ENCODE measurements around the gene EPHA4.

The EPHA4 gene

DNA sequence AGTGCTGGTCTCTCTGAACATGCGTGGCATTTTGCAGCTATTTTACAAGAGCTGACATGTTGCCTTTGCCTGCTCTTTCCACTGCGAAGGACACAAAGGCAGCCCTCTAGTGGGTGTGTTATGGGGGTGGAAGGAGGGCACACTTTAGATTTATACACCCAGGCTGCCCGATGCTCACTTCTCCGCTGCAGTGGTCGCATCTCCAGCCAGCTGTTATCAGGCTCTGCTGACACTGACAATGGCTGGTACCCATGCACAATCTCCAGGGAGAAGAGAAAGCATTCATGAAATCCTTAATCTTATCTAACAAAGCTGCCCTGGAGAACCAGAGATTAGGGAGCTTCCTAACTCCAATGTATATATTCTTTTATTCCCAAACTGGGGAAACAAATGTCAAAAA lies 113.5 kb downstream of the EPHA4 start:
- intact Hi-C loops (cut with DNase I), result no loop called here
- no peak for DNase-seq

DNA sequence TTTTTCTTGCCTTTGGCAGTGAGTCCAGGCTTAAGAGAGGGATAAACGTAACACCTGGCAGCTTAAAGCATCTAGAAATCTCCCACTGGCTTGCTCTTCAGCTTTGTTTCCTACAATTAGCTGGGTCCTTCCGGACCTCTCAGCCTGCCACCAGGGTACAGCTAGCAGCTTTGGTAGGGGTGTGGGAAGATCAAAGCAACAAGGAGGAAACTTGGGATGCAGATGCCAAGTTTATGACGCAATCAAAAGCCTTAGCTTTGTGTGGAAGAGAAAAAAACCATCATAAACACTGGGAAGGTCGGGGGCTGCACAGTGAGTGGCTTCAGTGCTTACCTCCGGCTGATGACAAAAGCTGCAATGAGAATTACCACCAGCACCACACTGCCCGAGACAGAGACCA lies 116.9 kb downstream of the EPHA4 start:
- intact Hi-C loops (cut with DNase I), result no loop called here
- DNase-seq, result no peak

DNA sequence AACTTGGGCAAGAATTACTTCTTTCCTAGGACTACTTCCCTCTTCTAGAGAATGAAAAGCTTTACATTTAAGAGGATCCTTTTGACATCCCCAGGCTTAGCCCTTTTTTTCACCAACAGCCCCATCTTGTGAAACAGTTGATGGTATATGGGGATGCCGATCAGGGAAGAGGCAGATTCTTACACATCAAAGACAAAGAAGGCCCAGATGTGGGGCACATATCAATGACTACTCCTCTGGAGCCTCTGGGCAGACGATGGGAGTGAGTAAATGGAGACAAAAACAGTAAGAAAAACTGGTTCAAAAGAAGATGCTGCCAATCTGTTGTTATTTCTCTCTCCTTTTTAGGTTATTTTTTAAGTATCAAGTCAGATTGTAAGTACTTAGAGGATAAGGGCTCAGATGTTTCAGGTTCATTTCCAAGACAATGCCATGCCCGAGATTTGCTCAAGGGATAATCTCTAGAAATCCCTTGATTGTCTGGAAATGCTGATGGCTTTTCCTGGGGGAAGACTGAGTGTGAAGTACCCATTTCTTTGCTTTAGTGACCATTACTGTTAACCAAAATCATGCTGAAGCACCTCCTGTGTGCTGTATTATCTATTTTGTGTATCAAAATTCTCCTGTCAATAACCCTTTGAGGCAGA lies 117.5 kb downstream of the EPHA4 start:
- intact Hi-C loops (cut with DNase I), result no loop called here

DNA sequence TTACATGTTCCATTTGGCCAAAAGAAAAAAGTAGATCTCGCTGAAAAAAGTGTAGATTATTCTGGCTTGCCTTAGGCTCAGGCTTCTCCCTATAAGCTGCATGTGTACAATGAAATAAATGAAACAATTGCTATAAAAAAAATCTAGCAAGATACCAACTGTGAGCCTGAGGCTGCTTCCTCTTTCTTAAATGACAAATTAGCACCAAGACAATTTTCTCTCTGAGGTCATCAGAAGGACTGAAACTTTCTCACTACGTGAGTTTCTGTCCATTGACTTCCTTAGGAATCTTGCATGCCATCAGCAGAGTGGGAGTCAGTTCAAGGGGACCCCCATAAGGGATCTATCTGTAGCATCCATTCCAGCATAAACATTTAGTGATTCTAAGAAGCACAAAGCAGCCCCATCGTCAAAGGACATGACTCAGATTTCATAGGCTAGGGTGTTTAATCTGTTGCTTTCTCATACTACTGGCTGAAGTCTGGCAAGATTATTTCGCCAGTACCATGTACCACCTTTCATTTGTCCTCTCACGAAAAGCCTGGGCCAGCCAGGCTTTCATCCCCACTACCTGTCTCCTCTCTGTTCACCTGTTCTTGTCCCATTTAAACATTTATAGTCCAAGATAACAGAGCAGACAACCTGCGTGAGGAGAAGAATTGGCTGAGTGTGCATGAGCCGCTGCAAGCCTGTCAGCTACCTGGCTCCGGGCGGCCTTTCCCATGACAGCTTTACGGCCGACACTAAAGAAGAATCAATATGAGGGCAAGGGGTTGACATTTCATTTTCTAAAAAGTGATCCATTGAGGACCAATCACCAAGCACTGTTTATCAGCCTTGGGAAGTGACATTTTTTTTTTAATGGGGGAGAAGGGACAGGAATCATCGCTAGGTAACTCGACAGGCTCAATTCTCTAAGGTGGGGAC lies 120.0 kb downstream of the EPHA4 start:
- no peak for DNase-seq
- intact Hi-C loops (cut with DNase I), result no loop called here

More for the DNA sequence above, 117.5 kb downstream of the EPHA4 start:
- DNase-seq, result no peak

DNA sequence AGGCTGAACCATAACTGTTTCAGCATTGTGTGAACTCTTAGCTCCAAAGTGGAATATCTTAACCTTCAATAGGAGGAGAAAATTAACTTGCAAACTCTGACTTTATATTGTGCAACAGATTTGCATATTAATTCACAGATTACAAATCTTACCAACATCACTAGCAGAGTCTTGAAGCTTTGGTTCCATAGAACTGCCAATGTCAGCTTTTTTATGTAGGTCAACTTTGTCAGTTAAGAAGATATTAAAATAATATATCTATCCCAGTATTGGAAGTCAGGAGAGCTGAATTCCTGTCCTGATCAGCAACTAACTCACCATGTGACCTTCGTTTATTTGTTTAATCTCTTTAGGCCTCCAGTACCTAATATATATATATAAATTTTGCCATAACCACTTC lies 121.8 kb downstream of the EPHA4 start:
- intact Hi-C loops (cut with DNase I), result no loop called here
- no peak for DNase-seq

DNA sequence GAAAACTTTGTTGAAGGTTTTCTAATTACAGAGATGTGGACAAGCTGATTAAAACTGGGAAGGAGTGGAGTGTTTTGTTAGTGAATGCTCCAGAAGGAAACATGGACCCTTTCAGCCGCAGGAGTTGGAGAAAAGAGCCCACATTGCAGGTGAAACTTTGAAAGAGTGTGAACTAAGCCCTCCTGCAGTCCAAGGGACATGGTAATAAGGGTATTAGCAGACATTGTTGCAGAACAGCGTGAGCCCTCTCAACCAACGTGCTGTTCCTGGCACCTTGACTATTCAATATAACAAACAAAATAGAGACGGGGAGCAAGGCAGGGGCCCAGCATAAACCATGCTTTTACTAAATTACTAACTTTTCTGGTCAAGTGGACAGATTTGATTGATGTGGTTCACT lies 122.7 kb downstream of the EPHA4 start:
- intact Hi-C loops (cut with DNase I), result no loop called here
- no peak for DNase-seq

DNA sequence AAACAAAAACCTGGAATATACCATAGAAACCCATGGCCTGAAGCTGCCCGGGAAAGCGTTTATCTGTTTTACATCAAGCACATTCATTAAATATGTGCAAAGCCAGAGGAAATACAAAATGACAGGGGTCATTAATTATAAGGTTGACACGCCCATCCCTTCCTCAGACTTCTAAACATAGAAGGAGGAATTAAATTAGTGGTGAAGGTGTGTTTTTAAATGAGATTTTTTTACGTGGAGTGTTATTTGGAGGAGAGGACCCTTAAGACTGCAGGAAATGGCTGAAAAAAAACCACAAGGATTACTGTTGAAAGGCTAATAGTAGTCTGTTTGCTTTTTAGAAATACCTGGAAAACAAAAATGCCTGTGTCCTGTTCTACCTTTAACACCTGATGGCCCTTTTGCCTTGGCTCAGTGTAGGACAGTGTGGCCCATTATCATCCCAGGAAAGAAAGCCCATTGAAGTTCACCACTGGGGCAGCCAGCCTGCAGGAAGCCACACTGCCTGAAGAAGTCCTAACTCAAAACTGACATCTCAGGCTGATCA lies 123.2 kb downstream of the EPHA4 start:
- intact Hi-C loops (cut with DNase I), result no loop called here
- DNase-seq, result no peak

DNA sequence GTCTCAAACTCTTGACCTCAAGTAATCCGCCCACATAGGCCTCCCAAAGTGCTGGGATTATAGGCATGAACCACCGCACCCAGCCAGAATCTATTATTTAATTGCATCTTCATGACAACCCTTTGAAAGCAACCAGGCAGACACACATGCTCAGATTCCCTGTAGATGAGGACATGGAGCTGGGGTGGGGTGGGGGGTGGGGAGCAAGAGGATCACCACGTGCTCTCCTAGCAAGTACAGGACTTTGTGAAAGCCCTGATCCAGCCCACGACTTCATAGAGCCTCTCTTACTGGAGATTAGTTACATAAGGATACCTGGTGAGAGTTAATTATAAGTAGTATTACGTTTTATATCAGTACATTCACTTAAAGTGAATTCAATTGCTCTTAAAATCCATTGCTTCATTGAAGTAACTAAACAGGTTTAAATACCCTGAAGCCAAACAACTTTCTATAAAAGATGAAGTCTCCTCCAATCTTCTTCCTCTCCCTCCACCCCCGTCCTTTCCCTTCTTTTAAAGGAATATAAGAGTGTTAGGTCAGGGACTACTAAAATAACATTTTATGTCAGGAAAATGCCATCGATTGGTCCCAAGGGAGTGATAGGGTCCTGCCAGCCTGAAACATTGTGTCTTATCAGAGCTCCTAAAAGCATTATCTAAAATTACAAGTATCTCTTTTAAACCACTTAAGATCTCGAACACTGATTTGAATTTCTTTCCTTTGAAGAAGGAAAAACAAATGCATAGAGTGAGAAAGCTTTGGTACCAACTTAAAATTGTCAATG lies 123.9 kb downstream of the EPHA4 start:
- intact Hi-C loops (cut with DNase I), result no loop called here

DNA sequence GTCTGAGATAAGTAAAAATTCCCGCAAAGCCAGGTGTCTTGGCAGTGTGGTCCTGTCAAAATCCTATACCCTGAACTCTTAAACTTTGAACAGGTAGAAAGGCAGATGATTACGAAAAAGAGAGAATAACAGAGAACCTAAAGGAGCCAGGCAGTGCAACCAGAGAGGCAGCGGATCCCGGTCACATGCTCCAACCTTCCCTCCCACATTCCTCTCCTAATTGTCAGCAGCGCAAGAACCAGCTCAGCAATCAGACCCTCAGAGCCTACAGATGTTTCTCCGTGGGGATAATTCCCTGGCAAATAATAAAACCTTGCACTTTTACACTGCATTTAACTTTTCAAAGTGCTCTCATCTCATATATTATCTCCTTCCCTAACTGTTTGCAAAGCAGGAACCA lies 124.8 kb downstream of the EPHA4 start:
- intact Hi-C loops (cut with DNase I), result no loop called here

More for the DNA sequence above, 123.9 kb downstream of the EPHA4 start:
- DNase-seq, result no peak

DNA sequence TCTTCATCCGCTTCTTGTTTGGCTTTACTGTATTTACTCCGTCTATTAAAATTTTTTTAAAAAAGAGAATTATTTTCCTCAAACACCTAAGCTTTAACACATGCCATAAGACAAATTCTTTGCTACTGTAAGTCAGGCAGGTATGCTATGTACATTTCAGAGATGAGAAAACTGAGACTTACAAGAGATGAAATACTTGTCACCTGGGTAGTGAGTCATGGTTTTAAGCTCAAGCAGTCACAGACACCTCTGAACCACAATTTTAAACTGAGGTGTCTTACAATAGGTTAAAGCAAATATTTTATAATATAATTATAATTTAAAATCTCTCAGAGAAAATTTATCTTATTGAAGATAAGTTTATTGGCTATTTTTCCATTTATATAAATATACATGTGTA lies 126.0 kb downstream of the EPHA4 start:
- DNase-seq, result no peak
- intact Hi-C loops (cut with DNase I), result no loop called here

More for the DNA sequence above, 124.8 kb downstream of the EPHA4 start:
- peak in 8 of 42 donors; percentile 22 to 64 (median 39) for DNase-seq

DNA sequence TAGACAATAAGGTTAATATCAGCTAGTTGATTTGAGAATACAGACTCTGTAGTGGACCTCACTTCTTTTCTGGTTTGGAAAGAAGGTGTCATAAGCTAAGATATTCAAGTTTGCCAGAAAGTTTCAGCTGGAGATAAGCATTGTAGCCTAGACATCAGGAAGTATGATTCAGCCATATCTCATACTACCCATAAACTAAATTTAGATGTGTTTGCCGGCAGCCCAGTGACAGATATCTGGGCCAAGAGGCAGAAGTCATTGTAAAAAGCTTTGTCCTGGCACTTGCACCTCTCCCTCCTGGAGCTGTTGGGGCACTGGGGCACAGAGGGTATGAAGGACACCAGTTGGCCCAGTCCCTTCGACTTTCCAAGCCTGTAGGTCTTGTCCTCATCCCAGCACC lies 128.0 kb downstream of the EPHA4 start:
- intact Hi-C loops (cut with DNase I), result no loop called here
- DNase-seq, result no peak

DNA sequence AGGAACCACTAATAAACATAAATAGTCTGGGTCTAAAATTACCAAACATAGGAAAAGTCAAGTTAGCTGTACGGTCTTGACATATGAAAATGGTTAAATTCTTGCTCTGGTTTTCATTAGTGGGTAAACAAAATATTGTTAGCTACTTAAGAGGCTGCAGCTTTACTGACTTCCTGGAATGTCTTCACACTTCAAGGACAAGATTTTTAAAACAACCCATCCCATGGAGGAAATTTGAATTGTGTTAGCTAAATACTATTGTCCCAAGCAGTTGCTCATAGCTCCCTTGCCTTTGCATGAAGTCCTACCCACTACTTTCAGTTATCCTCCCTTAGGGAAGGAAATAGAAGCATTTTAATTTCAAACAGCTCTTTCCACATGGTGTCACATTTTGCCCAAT lies 128.5 kb downstream of the EPHA4 start:
- DNase-seq, result no peak
- intact Hi-C loops (cut with DNase I), result no loop called here

DNA sequence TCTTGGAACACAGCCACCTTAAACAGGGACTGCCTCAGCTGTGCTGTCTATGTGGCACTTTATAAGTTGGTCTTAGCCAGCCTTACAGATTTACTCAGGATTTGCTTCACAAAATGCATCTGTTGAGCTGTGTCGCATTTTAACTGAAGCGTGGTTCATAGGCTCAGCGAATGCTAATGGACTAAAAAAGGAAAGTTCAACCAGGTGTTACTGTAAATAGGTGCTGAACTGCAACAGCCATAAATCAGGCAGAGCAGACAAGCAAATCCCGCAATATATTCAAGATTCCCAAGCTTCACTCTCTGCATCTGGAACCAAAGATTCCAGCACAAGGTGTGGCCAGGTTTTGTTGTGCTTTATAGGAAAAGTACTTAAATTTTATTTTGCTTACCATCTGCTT lies 130.0 kb downstream of the EPHA4 start:
- DNase-seq, result no peak
- intact Hi-C loops (cut with DNase I), result no loop called here

DNA sequence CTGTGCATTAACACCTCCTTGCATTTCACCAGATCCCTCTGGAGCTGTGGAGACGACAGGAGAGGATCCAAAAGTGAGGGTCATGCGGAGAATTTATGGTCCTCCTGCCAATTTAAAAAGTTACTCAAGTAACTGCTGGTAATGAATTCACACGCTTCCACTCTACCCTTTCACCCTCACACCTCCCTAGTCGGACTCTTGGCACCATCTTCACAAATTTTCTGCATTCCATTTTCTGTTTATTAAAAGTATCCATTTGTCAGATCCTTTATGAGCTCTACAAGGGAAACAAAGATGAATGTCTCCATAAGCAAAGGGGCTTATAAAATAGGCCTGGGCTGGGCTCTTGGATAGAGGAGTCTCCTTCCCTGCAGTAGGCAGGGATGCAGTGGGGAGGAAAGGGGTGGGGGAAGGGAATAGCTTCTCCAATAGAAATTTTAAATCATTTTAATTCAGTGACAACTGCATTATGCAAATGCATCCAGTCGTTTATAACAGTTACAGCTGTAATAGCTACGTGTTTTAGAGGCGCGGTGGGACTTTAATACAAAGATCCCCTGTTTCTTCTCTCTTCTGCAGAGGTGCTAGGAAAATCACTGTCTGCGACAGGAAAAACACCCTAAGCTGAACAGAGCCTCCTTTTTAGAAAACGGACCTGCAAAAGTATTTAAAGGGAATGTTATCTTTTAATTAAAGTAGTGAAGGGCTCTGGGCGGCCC lies 132.2 kb downstream of the EPHA4 start:
- intact Hi-C loops (cut with DNase I), result no loop called here
- no peak for DNase-seq

DNA sequence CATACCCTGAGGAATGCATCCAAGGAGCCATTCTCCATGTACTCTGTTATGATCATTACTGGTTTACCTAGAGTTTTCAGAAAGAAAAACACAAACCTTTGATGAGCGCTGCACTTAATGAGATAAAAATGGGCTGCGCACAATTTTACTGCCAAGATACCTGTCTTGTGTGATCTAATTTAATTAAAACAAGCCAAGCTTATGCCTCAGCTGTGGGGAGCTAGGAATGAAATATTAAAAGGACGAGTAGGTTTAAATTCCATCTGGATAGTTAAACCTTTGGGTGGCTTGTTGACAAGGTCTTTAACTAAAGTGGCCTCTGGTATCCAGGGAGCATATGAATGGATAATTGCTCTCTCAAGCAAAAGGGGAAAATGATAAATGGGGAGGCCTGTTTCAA lies 135.0 kb downstream of the EPHA4 start:
- intact Hi-C loops (cut with DNase I), result no loop called here
- DNase-seq, result no peak

DNA sequence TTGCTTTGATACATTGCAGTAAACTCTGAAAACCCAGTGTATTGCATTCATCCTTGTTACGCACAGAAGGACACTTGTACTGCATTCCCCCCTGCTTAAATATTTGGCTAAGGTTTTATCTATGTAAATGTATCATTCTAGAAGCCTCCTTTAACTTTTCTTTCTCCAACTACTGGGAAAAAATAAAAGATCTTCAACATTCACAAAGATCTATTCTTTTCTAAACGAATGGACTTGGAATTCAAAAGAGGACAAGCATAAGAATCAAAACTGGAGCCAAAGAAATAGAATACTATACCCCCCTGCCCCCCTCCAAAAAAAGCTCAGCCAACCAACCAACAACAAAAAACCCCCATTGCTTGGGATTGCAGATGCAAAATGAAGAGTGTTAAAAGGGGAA lies 136.9 kb downstream of the EPHA4 start:
- intact Hi-C loops (cut with DNase I), result no loop called here
- DNase-seq, result no peak

DNA sequence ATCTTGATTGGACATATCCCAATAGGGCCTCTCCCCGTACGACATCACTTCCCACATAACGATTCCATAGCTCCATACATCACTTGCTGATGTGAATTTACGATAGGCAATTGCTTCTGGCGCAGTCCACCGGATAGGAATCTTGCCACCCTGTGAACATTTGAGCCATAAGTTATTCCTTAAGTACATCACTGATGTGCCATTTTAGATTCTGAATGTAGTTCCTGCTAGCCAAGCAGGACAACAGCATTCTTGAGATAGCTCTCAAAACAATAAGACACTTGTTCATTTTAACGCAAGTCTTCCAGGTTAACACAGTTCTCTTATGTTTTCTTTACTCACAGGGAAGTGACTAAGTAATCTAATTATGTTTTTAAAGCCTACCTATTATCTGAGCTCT lies 138.0 kb downstream of the EPHA4 start:
- intact Hi-C loops (cut with DNase I), result no loop called here
- no peak for DNase-seq

DNA sequence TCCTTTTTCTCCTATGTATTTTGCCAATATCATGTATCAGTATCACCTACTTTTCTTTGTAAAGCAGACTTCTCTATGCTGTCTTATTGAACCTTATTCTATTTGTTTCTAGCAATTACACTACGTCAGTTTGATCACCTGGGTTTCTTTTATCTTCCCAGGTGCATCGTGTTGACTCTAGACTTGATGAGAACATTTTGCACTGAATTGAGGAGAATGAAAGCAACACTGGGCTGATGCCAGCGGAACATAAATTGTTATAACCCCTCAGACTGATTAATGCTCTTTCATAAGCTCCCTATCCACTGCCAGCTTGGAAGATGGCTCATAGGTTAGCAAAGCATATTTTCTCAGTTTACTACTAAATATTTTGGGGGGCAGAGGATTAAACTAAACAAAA lies 140.6 kb downstream of the EPHA4 start:
- DNase-seq, result no peak

More for the DNA sequence above, 140.6 kb downstream of the EPHA4 start:
- intact Hi-C loops (cut with DNase I), result no loop called here
